ENCODE measurements around the gene AKAP17A.
"Not testable (repeated sequence)": the region's sequence is repeated elsewhere in the genome, so short reads cannot be mapped to it uniquely, and the experiment has no call there.

AKAP17A gene, protein sequence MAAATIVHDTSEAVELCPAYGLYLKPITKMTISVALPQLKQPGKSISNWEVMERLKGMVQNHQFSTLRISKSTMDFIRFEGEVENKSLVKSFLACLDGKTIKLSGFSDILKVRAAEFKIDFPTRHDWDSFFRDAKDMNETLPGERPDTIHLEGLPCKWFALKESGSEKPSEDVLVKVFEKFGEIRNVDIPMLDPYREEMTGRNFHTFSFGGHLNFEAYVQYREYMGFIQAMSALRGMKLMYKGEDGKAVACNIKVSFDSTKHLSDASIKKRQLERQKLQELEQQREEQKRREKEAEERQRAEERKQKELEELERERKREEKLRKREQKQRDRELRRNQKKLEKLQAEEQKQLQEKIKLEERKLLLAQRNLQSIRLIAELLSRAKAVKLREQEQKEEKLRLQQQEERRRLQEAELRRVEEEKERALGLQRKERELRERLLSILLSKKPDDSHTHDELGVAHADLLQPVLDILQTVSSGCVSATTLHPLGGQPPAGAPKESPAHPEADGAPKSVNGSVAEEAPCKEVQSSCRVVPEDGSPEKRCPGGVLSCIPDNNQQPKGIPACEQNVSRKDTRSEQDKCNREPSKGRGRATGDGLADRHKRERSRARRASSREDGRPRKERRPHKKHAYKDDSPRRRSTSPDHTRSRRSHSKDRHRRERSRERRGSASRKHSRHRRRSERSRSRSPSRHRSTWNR

DNA sequence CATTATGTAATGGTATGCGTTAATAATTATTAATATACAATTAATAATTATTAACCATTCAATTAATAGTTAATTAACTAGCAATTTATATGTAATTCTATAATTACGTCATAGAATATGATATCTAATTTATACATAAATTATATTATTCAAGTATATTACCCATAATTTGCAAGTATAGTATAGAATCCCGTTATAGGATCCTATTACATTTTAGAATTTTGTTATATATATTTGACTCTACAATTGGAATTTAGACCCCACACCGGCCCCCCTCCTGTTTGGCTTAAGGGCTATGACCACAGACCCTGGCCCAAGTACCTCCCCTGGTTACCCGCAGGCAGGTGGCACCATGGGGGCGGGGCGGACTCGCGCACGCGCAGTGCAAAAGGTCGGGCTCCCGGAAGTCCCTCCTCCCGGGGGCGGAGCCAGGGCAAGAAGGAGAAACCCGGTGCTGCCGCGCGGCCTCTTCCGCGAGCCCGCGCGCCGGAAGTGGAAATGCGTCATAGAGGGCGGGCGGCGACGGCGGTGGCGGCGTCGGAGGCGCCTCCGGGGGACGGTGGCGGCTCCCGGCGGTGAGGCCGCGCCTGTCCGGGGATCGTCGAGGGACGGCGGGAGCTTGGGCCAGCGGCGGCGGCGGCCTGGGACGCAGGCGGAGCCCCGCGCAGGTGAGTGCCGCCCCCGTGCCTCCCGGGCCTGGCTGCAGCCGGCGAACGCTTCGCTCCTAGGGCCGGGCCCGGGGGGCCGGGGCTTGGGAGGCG is at the start of gene AKAP17A:
Gene AKAP17A, plus strand, starts transcription at position 503 of the 761 bp plus-strand sequence. CDS start 1,859 bp downstream, outside the sequence.
- peak; percentile 73 for DNase-seq (ENCODE audit: low read depth, low spot score)

DNA sequence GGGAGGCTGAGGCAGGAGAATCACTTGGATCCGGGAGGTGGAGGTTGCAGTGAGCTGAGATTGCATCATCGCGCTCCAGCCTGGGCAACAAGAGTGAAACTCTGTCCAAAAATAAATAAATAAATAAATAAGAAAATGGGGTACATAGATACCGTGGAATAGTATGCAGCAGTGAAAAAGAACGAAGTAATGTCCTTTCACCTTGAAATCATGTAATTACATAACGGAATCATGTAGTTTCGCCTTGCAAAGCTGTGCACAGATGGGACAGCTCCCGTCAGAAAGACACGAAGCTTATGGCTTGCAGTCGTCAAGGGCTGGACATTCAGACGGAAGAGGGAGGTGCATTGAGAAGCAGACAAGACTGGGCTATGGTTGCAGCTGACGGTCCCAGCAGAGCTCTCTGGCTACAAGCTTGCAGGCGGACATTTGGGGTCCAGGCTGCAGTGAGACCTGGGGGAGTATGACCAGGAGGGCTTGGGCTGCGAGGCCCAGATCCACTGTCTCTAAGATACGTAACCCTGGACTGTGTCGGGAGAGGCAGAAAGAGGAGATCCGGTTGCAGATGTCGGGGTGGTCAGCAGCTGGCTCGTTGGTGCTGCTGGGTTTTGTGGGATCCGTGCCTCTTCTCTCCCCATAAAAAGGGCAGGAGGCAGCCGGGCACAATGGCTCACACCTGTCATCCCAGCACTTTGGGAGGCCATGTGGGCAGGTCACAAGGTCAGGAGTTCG is 48.2 kb upstream of the AKAP17A start:
- DNase-seq (ENCODE audit: low read depth, low spot score): no peak

DNA sequence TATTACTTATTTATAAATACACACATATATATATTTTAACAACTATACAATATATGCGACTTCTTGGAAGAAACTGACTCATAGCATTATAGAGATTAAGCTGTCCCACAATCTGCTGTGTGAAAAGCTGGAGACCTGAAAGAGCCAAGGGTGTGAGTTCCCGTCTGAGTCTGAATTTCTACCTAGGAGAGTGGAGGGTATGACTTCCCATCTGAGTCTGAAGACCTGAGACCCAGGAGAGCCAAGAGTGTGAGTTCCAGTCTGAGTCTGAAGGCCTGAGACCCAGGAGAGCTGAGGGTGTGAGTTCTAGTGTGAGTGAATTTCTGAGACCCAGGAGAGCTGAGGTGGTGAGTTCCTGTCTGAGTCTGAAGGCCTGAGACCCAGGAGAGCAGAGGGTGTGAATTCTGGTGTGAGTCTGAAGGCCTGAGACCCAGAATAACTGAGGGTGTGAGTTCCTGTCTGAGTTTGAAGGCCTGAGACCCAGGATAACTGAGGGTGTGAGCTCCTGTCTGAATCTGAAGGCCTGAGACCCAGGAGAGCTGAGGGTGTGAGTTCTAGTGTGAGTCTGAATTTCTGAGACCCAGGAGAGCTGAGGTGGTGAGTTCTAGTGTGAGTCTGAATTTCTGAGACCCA is 45.5 kb upstream of the AKAP17A start:
- no peak for DNase-seq (ENCODE audit: low read depth, low spot score)

DNA sequence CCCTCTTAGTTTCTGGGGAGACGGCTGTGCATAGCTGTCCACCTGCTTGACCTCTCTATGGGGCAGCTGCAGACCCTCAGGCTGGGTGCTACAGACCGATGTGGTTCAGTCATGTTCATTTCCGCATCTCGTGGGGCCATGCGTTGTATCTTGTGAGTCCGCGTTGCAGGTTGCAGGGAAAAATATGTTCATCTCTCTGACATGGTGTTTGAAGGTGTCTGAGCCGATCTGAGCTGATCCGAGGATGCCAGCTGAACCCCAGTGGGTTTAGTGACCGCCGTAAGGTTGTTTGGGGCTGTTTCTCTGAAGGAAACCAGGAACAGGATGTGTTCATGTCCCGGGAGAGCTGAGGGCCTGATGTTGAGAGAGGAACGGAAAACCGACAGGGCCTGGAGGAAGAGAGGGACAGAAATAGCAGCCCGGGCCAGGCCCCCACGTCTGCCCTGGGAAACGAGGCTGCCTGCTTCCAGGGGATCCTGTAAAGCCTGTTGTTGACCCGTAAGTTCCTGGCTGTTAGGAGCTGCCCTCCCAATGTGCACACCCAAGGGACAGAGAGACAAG is 44.6 kb upstream of the AKAP17A start:
- no peak for DNase-seq (ENCODE audit: low read depth, low spot score)

DNA sequence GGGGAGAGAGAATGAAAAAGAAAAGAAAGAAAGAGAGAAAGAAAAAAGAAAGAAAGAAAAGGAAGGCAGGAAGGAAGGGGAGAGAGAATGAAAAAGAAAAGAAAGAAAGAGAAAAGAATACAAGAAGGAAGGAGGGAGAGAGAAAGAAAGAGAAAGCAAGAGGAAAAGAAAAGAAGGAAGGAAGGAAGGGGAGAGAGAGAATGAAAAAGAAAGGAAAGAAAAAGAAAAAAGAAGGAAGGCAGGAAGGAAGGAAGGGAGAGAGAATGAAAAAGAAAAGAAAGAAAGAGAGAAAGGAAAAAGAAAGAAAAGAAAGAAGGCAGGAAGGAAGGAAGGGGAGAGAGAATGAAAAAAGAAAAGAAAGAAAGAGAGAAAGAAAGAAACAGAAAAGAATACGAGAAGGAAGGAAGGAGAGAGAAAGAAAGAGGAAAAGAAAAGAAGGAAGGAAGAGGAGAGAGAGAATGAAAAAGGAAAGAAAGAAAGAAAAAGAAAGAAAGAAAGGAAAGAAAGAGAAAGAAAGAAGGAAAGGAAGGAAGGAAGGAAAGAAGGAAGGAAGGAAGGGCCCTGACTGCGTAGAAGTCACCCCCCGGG is 39.4 kb upstream of the AKAP17A start:
- no peak for DNase-seq (ENCODE audit: low read depth, low spot score)

DNA sequence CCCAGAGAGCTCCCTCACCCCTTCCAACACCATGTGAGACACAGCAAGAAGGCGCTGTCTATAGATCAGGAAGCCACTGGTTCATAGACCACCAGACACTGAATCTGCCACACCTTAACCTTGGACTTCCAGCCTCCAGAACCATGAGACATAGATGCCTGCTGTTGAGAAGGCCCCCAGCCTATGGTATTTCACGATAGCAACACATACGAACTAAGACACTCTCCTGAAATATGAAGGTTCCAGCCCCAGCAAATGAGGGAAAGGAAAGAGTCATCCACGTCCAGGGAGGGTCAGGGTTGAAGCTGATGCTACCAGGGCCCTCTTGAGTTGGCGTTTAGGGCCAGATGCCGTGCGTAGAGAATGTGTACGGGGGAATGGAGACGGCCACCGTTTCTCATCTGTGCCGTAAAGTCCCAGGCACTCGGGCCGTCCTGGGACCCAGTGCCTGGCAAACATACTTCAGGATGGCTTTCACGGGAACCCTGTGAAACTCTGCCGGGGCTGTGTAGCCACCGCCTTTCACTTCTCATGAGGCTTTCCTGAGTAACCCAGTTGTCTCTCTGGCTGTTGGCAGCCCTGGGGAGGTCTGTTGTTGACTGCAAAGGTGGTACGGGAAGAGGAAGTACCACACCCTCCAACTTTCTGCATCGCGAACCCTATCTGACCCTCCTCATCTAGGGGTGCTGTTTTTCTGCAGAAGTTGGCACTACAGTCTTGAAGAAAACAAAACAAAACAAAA is 36.8 kb upstream of the AKAP17A start:
- no peak for DNase-seq (ENCODE audit: low read depth, low spot score)

DNA sequence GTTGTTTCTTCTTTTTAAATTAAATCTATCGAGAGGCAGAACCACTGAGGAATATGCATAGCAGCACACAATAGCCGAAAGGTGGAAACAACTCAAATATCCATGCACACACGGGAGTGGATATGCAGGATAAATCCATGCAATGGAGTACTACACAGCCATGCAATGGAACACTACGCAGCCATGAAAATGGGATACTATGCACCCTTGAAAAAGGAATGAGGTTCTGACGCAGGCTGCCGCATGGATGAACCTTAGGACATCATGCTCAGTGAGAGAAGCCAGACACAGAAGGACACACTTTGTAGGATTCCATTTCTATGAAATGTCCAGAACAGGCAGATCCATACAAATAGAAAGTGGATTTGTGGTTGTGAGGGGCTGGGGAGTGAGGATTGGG is 36.0 kb upstream of the AKAP17A start:
- DNase-seq (ENCODE audit: low read depth, low spot score): no peak

DNA sequence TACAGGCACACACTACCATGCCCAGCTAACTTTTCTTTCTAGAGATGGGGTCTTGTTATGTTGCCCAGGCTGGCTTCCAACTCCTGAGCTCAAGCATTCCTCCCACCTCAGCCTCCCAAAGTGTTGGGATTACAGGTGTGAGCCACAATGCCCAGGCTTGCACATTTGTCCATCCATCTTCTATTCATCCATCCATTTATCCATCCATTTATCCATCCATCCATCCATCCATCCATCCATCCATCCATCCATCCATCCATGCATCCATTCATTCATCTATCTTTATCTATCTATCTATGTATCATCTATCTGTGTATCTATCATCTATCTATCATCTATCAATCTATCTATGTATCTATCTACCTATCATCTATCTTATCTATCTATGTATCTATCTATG is 34.0 kb upstream of the AKAP17A start:
- not testable (repeated sequence) for DNase-seq (ENCODE audit: low read depth, low spot score)

DNA sequence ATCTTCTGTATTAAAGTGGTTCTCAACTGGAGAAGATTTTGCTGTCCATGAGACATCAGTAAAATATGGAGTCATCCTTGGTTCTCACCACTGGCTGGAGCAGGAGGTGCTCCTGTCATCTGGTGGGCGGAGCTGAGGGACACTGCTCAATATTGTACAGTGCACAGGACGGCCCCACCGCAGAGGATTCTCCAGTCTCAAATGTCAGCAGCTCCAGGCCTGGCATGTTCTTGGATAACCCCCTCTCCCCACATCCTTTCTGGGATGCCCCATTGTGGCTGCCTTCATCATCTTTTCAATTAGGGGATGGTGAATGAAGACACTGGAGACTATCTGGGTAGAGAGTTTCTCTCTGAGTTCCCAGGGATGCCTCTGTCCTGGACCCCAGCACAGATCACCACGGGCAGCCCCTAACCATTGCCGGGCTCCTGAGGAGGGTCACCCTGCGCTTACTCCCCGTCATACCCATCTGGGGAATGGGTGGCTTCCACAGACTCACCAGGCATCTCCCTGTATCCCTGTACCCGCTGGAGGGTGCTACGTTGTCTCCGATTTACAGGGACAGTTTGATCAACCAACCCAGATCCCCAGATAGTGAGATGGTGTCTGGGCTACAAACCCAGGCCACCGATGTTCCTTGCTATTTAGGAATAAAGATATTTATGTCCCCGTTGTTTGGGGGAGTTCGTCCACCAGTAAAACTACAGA is 32.5 kb upstream of the AKAP17A start:
- no peak for DNase-seq (ENCODE audit: low read depth, low spot score)

DNA sequence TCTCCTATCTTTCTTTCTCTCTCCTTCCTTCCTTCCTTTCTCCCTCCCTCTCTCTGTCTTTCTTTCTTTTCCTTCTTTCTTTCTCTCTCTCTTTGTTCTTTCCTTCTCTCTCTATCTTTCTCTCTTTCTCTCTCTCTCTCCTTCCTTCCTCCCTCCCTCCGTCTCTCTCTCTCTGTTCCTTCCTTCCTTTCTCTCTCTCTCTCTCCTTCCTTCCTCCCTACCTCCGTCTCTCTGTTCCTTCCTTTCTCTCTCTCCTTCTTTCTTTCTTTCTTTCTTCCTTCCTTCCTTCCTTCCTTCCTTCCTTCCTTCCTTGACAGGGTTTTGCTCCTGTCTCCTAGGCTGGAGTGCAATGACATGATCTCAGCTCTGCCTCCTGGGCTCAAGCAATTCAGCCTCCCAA is 30.2 kb upstream of the AKAP17A start:
- no peak for DNase-seq (ENCODE audit: low read depth, low spot score)

DNA sequence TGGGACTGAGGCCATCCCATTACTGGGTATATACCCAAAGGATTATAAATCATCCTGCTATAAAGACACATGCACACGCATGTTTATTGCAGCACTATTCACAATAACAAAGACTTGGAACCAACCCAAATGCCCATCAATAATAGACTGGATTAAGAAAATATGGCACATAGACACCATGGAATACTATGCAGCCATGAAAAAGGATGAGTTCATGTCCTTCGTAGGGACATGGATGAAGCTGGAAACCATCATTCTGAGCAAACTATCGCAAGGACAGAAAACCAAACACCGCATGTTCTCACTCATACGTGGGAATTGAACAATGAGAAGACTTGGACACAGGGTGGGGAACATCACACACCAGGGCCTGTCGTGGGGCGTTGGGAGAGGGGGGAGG is 27.3 kb upstream of the AKAP17A start:
- not testable (repeated sequence) for DNase-seq (ENCODE audit: low read depth, low spot score)

DNA sequence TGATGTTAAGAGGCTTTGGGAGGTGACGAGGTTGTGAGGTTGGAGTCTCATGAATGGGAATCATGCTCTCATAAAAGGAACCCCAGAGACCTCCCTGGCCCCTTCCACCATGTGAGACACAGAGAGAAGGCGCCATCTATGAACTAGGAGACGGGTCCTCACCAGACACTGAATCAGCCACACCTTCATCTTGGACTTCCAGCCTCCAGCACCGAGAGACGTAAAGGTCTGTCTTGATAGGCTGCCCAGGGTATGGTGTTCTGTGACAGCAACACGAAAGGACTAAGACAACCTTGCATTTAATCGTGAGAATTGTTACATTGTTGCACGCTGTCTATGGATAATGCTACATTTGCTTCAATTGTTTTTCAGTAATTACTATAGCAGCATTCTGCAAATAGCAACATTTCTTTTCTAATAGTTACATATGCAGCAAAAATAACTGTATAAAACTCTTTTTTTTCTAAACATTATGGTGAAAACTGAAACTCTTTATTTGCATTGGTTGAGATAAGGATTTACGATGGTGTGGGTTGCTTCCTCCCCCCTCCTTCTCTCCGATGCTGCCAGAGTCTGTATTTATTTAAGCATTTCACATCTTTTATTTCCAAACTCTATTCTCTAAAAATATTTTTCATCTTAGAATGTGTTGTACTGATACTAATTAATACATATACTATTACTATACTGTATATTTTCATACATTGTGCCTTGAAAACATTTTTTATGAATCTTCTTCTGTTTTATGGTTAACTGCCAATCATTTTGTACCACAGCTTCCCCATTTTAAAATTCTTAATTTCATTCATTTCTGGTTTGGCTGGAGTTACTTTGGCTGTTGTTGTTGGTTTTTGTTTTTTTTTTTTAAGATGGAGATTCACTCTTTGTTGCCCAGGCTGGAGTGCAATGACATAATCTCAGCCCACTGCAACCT is 26.4 kb upstream of the AKAP17A start:
- no peak for DNase-seq (ENCODE audit: low read depth, low spot score)

DNA sequence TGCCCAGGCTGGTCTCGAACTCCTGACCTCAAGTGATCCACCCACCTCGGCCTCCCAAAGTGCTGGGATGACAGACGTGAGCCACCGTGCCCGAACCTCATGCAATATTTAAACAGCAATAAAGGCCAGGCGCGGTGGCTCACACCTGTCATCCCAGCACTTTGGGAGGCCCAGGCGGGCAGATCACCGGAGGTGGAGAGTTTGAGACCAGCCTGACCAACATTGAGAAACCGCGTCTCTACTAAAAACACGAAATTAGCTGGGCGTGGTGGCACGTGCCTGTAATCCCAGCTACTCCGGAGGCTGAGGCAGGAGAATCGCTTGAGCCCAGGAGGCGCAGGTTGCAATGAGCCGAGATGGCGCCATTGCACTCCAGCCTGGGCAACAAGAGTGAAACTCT is 17.2 kb upstream of the AKAP17A start:
- DNase-seq (ENCODE audit: low read depth, low spot score): not testable (repeated sequence)

DNA sequence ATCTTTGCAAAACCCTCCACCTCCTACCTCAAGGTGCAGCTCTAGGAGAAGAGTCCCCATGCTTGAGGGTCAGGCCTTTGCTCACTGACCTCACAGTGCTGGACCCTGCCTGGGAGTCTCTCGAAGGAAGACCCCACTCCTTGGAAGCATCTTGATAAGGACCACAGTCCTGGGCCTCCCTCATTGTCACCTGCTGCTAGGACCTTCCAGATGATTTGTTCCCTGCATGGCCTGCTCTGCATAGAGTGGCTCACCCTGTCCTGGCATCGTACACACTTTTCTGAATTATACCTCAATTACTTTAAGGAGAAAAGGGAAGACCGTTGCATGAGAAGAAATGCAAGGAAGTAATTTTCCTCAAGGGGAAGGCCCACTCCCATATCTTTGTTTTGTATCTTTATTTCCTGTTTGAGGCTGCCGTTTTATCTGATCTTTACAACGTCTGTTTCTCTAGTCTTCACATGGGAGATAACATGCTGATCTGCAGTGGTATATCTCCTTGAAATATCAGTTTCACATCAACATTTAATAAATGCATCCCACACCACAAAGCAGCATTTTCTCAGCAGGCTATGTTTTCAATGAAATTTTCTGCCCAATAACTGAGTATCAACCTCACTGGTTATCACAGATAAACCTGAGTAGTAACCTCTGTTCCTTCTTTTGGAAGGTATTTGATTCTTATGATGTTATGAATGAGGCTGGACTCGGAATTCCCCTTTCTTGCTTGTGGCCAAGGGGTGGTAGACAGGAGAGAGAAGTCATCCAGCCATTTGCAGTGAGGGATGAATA is 15.0 kb upstream of the AKAP17A start:
- DNase-seq (ENCODE audit: low read depth, low spot score): no peak

DNA sequence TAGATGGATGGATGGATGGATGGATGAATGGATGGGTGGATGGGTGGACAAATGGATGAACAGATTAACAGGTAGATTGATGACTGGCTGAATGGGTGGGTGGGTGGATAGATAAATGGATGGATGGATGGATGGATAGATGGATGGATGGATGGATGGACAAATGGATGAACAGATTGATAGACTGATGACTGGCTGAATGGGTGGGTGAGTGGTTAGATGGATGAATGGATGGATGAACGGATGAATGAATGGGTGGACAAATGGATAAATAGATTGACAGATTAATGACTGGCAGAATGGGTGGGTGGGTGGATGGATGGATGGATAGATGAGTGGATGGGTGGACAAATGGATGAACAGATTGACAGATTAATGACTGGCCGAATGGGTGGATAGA is 13.6 kb upstream of the AKAP17A start:
- no peak for DNase-seq (ENCODE audit: low read depth, low spot score)

DNA sequence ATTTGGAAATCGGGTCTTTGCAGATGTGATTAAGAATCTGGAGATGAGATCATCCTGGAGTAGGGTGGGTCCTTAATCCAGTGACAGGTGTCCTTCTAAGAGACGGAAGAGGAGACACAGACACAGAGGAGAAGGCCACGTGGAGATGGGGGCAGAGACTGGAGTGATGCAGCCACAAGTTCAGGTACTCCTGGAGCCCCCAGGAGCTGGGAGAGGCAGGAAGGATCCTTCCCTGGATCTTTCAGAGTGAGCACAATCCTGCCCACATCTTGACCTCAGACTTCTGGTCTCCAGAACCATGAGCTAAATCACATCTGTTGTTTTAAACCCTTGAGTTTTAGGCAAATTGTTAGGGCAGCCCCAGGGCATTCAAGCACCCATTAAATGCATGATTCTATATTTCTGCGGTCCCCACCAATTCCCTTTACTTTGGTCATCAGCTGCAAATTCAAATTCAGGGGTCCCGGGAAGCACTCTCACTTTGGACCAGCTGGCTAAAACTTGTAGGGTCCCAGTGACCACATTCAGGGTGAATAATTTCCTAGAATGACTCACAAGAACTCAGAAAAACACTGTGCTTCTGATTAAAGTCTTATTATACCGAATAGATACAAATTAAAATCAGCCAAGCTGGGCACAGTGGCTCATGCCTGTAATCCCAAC is 12.8 kb upstream of the AKAP17A start:
- no peak for DNase-seq (ENCODE audit: low read depth, low spot score)

DNA sequence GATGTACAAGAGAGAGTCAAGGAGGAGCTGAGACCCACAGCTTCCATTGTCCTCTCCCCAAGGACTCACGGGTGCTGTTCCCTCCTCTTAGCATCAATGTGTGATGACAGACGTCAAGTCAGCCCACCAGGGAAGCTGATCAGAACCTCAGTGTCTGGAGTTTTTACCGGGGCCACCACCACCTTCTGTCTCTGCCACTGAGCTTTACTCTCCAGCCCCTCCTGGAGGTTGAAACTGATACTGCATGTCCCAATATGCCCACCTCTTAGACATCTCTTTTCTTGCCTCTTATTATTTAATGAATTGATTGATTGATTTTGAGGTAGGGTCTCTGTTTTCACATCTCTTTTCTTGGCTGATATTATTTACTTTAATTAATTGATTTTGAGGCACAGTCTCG is 10.3 kb upstream of the AKAP17A start:
- no peak for DNase-seq (ENCODE audit: low read depth, low spot score)
